Measurements from ENCODE around the gene TTLL3.

The TTLL3 gene

DNA sequence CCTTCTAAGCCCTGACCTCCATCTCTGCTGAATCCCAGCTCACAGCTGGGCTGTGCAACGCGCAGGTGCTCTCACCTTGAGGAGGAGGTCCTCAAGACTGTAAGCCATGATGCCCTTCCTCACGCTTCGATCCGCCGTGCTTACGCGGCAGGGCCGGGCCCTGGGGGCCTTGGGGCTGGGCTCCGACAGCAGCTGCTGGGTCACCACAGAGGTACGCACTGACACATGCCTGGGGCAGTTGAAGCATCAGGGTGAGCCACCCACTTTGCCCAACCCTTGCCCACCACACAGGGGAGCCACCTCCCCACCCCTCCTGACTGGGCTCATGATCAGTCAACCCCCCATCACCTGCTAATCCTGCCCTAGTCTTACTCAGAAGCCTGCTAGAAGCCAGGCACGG, 66.9 kb downstream of the TTLL3 start:
- no peak for DNase-seq (ENCODE audit: extremely low read depth, low read depth)
- TF ChIP-seq, protein P1, sequence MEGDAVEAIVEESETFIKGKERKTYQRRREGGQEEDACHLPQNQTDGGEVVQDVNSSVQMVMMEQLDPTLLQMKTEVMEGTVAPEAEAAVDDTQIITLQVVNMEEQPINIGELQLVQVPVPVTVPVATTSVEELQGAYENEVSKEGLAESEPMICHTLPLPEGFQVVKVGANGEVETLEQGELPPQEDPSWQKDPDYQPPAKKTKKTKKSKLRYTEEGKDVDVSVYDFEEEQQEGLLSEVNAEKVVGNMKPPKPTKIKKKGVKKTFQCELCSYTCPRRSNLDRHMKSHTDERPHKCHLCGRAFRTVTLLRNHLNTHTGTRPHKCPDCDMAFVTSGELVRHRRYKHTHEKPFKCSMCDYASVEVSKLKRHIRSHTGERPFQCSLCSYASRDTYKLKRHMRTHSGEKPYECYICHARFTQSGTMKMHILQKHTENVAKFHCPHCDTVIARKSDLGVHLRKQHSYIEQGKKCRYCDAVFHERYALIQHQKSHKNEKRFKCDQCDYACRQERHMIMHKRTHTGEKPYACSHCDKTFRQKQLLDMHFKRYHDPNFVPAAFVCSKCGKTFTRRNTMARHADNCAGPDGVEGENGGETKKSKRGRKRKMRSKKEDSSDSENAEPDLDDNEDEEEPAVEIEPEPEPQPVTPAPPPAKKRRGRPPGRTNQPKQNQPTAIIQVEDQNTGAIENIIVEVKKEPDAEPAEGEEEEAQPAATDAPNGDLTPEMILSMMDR (IDR thresholded peaks at IDR 0.05; ENCODE audit: low read depth, low read length) = no peak

GRCh38 chr3:9878700-9879099, 68.6 kb downstream of the TTLL3 start:
- TF ChIP-seq, protein P1 (IDR thresholded peaks at IDR 0.05; ENCODE audit: low read depth, low read length) = no peak
- no peak for DNase-seq (ENCODE audit: extremely low read depth, low read depth)

DNA sequence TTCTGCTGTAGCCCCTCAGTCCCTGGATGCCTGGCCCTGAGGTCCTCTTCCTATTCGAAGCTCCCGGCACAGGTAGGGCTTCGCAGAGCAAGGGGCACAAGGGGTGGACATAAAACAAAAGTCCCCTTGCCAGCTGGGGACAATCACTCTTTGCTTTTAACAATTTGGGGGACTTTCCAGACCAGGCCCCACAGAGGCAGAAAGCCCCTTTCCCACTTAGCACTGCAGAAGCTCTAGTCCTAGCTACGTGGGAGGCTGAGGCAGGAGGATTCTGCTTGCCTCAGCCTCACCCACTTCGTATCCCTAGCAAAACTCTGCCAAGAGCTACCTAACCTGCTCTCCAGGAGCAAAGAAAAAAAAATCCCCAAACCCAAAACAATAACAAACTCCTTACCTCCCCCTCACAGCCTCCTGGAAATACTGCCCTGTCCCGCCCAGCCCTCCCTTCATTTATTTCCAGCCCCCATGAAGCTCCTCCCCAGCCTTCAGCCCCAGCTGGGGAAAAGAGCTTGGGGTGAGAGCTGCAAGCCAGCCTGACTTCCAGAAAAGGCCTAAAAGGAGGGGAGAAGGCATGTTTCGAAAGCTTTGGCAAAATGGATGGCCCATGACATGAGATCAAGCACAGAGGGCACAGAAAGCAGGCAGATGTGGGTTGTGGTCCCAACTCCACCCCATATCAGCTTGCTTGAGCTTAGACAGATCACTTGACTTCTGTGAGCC, 69.9 kb downstream of the TTLL3 start, which contains the start of gene CIDEC:
Gene CIDEC (minus strand): TSS at position 424 of the 720 bp plus-strand sequence. CDS start 1,767 bp downstream, outside the sequence.
- TF ChIP-seq, protein P1 (IDR thresholded peaks at IDR 0.05; ENCODE audit: low read depth, low read length) = no peak
- DNase-seq (ENCODE audit: extremely low read depth, low read depth) = no peak

DNA sequence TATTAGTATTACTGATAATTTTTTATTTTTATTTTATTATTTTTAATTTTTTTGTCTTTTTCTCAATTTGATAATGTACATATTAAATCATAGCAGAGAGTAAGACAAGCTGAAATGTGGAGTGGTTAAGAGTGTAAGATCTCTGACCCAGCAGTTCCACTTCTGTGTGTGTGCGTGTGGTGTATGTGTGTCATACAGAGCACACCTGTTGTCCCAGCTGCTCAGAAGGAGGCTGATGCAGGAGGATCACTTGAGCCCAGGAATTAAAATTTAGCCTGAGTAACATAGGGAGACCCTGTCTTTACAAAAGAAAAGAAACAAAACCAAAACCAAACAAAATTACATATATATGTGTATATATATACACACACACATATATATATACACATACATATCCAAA, 71.4 kb downstream of the TTLL3 start:
- TF ChIP-seq, protein P1 (IDR thresholded peaks at IDR 0.05; ENCODE audit: low read depth, low read length) = no peak
- DNase-seq (ENCODE audit: extremely low read depth, low read depth) = no peak

DNA sequence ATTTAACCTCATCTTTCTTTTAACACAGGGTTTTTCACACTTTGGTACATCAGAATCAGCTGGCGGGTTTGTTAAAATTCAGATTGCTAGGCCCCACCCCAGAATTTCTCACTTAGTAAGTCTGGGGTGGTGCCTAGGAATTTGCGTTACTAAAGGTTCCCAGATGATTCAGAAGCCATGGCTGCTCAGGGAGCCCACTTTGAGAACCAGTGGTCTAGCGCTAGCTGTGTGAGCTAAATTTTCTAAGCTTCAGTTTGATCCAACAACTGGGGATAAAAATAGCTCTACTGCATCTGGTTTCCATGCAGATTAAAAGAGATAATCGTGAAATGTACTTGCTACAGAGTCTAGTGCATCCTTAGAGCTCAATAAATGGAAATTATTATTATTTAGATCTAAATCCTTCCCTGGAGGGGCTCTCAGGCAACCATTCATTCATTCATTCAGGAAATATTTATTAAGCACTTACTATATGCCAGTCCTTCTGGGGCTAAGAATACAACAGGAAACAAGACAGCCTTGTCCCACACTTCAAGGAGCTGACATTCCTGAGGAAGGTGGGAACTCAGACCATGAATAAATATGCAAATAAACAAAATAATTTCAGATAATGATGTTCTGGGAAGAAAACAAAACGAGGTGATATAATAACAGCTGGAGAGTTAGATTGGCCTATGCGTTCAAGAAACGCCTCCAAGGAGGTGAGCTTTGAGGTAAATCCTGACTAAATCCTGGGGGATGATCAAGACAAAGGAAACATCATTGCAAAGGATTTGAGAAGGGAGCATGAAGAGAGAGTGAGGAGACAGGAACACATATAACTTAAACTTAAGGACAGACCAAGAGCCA, 73.9 kb downstream of the TTLL3 start:
- no peak for DNase-seq (ENCODE audit: extremely low read depth, low read depth)
- TF ChIP-seq, protein P1 (IDR thresholded peaks at IDR 0.05; ENCODE audit: low read depth, low read length) = no peak

GRCh38 chr3:9884555-9885165, 74.6 kb downstream of the TTLL3 start:
- no peak for DNase-seq (ENCODE audit: extremely low read depth, low read depth)

More at GRCh38 chr3:9884555-9885165, 74.6 kb downstream of the TTLL3 start:
- TF ChIP-seq, protein P1 (IDR thresholded peaks at IDR 0.05; ENCODE audit: low read depth, low read length) = no peak; the same call in 1 of the 2 replicates
